ENCODE results near the gene DNAH10.

Gene DNAH10

GRCh38 chr12:123828854-123829547 lies 66.9 kb downstream of the DNAH10 start:
- ATAC-seq: no peak
- TF ChIP-seq ZNF8 (CRISPR knock-in tag; IDR thresholded peaks at IDR 0.05): no peak
- no peak for TF ChIP-seq ZNF565 (CRISPR knock-in tag; conservative IDR thresholded peaks at IDR 0.05; ENCODE audit: low read depth)
- TF ChIP-seq POU6F1 (CRISPR knock-in tag; IDR thresholded peaks at IDR 0.05; ENCODE audit: borderline replicate concordance, low read depth): no peak

- no peak for TF ChIP-seq ZNF8 (CRISPR knock-in tag; IDR thresholded peaks at IDR 0.05)
- TF ChIP-seq OSR1 (CRISPR knock-in tag; IDR thresholded peaks at IDR 0.05): no peak
- no peak for TF ChIP-seq ESRRG (CRISPR knock-in tag; IDR thresholded peaks at IDR 0.05)
- no peak for TF ChIP-seq TSHZ2 (CRISPR knock-in tag; IDR thresholded peaks at IDR 0.05)
- TF ChIP-seq PATZ1 (CRISPR knock-in tag; IDR thresholded peaks at IDR 0.05; ENCODE audit: borderline replicate concordance): no peak
- no peak for TF ChIP-seq ZFP3 (CRISPR knock-in tag; IDR thresholded peaks at IDR 0.05)
- no peak for TF ChIP-seq GLIS3 (CRISPR knock-in tag; IDR thresholded peaks at IDR 0.05)
- TF ChIP-seq SNAI2 (CRISPR knock-in tag; IDR thresholded peaks at IDR 0.05): no peak
- TF ChIP-seq CSRNP3 (CRISPR knock-in tag; IDR thresholded peaks at IDR 0.05): no peak
- TF ChIP-seq CSDC2 (CRISPR knock-in tag; IDR thresholded peaks at IDR 0.05): no peak
- no peak for TF ChIP-seq ISL1 (CRISPR knock-in tag; IDR thresholded peaks at IDR 0.05)
- no peak for TF ChIP-seq TCF4 (CRISPR knock-in tag; IDR thresholded peaks at IDR 0.05; ENCODE audit: borderline replicate concordance)
- no peak for TF ChIP-seq PPARA (CRISPR knock-in tag; IDR thresholded peaks at IDR 0.05; ENCODE audit: borderline replicate concordance)
- no peak for TF ChIP-seq POU6F1 (CRISPR knock-in tag; IDR thresholded peaks at IDR 0.05; ENCODE audit: borderline replicate concordance, low read depth)
- no peak for TF ChIP-seq BACH2 (CRISPR knock-in tag; IDR thresholded peaks at IDR 0.05; ENCODE audit: borderline replicate concordance)
- TF ChIP-seq TOX (CRISPR knock-in tag; IDR thresholded peaks at IDR 0.05; ENCODE audit: borderline replicate concordance): no peak
- TF ChIP-seq ZC3H10 (CRISPR knock-in tag; IDR thresholded peaks at IDR 0.05): no peak
- no peak for TF ChIP-seq ZNF565 (CRISPR knock-in tag; conservative IDR thresholded peaks at IDR 0.05; ENCODE audit: low read depth)
- no peak for ATAC-seq
Observed at GRCh38 chr12:123829561-123829960, 67.5 kb downstream of the DNAH10 start.

GRCh38 chr12:123830675-123831074 lies 68.6 kb downstream of the DNAH10 start:
- ATAC-seq: no peak
- TF ChIP-seq CSRNP3 (CRISPR knock-in tag; IDR thresholded peaks at IDR 0.05) (no peak), ZFP30 (CRISPR knock-in tag; IDR thresholded peaks at IDR 0.05) (no peak), ZNF70 (CRISPR knock-in tag; IDR thresholded peaks at IDR 0.05) (no peak), OSR1 (CRISPR knock-in tag; IDR thresholded peaks at IDR 0.05) (no peak), PPARA (CRISPR knock-in tag; IDR thresholded peaks at IDR 0.05; ENCODE audit: borderline replicate concordance) (no peak), GLIS3 (CRISPR knock-in tag; IDR thresholded peaks at IDR 0.05) (no peak), ISL1 (CRISPR knock-in tag; IDR thresholded peaks at IDR 0.05) (no peak), TSHZ2 (CRISPR knock-in tag; IDR thresholded peaks at IDR 0.05) (no peak), RARB (CRISPR knock-in tag; IDR thresholded peaks at IDR 0.05) (no peak), CSDC2 (CRISPR knock-in tag; IDR thresholded peaks at IDR 0.05) (no peak), PATZ1 (CRISPR knock-in tag; IDR thresholded peaks at IDR 0.05; ENCODE audit: borderline replicate concordance) (no peak)
